Kidney glomerular epithelial cell (primary cell): Measurements from ENCODE around the gene COMTD1.

Experiments used
- DNase-seq: peaks from one replicate; lab custom pipeline; 2025; lab: John Stamatoyannopoulos, UW

COMTD1 gene

DNA sequence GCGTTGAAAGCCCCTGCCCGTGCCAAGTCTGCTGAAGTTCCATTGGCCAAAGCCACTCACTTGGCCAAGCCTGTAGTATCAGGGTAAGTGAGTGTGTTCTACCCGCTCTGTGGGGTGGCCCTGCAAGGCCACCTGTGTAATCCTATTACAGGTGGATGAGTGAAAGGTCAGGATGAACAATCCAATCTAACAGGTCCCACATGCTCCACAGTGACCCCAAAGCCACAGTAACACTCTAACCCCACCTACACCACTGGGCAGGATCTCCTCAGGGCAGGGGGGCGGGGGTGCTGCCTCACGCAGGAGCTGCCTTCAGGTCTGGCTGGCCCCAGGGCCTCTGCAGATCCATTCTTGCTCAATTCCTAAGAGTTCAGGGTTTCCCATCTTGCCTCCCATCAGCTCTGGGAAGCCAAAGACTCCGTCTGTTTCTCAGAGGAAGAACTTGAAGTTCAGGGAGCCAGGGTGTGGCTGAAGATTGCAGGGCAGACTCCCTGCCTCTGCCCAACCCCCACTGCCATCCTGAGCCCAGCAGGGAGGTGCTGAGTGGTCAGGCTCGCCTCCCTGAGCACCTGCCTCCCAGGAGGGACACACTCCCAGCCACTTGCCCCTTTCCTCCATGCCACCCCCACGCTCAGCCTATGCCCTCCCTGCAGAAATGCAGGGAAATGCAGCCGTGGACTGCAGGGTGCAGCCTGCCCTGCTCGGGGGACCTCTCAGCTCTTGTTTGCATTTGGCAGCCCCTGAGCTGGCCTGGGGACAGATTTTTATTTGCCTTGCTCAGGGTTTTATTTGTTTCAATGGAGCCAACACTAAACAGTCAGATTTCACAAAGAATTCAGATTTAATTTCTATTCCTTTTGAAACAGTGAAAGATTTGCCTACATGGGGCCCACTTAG is 9.8 kb upstream of the COMTD1 start:
- DNase-seq, result no peak

GRCh38 chr10:75244487-75245353 is 9.0 kb upstream of the COMTD1 start:
- DNase-seq, result no peak

GRCh38 chr10:75243426-75243825 is 7.7 kb upstream of the COMTD1 start:
- no peak for DNase-seq

GRCh38 chr10:75240329-75241076 is 4.7 kb upstream of the COMTD1 start:
- no peak for DNase-seq

DNA sequence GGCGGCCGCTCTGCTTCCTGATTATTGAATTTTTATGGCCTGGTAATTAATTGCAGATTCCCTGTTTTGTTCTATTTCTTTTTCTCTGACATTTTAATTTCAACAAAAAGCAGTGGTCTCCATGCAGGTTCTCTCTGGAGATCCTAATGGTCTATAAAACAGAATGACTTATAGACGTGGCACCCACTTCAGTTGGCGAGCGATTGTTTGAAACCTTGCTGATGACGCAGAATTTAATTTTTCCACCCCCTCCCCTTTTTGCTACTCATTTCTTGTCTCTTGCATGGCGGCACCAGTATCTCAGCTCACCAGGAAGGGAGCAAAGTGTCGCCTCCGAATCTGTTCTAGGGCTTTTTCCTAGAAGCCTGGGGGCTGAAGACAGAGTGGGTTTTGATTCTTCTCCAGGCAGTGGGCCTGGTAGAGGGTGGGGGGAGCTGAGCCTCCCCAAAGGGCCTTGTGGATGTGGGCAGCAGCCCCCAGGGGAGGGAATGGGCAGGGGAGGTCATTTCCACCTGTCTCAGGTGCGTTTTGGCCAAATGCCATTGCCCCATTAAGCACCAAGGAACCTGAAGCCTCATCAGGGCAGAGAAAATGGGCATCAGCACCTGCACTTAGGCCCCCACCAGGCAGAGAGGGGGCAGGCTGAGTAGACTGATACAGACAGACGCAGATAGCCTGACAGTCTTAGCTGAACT is 3.5 kb upstream of the COMTD1 start:
- DNase-seq, result no peak

GRCh38 chr10:75238182-75239095 is 2.7 kb upstream of the COMTD1 start:
- DNase-seq, result no peak

DNA sequence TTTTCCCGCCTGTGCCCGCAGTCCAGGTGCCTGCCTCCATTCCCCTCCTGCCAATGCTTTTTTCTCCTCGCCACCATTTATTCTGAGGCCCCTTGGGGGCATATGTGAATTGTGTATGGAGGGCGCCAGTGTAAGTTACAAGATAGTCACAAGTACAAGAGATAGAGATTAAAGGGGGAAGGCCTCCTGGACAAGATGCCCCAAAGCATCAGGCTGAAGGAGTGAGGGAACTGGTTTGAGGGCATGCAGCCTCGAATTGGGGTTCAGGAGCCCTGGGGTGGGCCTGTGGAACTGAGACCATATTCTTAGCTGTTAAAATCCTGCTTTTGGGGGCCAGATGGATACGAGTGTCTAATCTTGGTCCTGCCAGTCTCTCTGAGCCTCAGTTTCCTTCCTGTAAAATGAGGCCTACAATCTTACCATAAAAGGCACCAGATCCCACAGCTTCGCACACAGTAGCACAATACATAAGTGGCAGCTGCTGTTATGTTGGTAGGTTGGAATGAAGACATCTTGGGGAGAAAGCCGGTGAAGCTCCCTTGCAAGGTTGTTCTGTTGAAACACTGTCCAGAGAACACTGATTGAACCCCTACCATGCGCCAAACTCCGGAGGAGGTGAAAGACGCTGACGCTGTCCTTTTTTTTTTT is 545 bp upstream of the COMTD1 start:
- DNase-seq, result no peak

- no peak for DNase-seq
Measured at GRCh38 chr10:75234683-75235374, 928 bp downstream of the COMTD1 start.

GRCh38 chr10:75234017-75234682 is 1.6 kb downstream of the COMTD1 start:
- peak; percentile 86 for DNase-seq

GRCh38 chr10:75233444-75234016 is 2.2 kb downstream of the COMTD1 start:
- no peak for DNase-seq

- DNase-seq, result no peak
Measured at GRCh38 chr10:75231672-75232581, 3.8 kb downstream of the COMTD1 start.

GRCh38 chr10:75230600-75231038 is 5.1 kb downstream of the COMTD1 start:
- DNase-seq, result peak; percentile 47

GRCh38 chr10:75229971-75230370 is 5.8 kb downstream of the COMTD1 start:
- DNase-seq, result no peak

- no peak for DNase-seq
Measured at GRCh38 chr10:75228834-75229233, 6.9 kb downstream of the COMTD1 start.

DNA sequence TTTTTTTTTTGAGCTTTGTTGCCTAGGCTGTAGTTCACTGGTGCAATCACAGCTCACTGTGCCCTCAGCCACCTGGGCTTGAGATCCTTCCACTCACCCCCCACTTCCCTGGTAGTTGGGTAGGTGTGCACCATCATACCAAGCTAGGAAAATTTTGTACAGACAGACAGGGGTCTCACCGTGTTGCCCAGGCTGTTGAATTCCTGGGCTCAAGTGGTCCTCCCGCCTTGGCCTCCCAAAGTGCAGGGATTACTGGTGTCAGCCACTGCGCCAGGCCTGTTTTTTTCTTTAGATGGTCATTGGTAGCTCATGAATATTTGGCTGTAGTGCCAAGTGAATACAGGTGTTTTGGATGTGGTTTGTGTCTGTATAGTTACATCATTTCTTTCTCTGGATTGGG is 7.5 kb downstream of the COMTD1 start:
- DNase-seq, result no peak

DNA sequence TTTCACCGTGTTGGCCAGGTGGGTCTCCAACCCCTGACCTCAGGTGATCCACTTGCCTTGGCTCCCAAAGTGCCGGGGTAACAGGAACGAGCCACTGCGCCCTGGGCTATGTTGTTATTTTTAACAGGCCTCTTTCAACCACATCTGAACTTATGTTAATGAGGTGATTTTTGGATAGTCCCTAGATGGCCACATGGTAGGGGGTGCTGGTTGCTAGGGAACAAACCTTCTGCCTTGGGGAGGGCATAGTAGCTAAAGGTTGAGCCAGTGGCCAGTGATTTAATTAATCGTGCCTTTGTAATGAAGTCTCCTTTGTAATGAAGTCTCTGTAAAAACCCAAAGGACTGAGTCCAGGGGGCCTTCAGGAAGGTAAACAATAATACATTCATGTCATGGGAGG is 9.1 kb downstream of the COMTD1 start:
- no peak for DNase-seq

DNA sequence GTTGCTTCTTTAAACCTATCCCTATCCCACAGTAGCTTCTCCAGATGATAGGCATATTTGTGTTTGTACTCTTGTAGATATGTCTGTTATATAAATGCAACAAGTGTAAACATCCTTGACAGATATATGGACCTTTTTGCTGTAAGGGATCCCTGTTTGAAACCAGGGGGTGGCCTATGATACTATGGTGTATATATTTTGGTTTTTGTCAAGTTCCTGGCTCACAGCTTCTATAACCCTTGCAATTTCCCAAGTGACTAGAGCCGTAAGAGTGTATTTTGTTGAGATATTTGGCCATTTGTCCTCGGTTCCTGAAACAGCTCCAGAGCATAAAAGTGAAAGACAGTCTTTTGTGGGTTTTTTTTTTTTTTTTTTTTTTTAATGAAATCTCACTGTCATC is 9.7 kb downstream of the COMTD1 start:
- DNase-seq, result no peak
